ENCODE measurements around the gene CDCA7L.

Gene CDCA7L, protein sequence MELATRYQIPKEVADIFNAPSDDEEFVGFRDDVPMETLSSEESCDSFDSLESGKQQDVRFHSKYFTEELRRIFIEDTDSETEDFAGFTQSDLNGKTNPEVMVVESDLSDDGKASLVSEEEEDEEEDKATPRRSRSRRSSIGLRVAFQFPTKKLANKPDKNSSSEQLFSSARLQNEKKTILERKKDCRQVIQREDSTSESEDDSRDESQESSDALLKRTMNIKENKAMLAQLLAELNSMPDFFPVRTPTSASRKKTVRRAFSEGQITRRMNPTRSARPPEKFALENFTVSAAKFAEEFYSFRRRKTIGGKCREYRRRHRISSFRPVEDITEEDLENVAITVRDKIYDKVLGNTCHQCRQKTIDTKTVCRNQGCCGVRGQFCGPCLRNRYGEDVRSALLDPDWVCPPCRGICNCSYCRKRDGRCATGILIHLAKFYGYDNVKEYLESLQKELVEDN

DNA sequence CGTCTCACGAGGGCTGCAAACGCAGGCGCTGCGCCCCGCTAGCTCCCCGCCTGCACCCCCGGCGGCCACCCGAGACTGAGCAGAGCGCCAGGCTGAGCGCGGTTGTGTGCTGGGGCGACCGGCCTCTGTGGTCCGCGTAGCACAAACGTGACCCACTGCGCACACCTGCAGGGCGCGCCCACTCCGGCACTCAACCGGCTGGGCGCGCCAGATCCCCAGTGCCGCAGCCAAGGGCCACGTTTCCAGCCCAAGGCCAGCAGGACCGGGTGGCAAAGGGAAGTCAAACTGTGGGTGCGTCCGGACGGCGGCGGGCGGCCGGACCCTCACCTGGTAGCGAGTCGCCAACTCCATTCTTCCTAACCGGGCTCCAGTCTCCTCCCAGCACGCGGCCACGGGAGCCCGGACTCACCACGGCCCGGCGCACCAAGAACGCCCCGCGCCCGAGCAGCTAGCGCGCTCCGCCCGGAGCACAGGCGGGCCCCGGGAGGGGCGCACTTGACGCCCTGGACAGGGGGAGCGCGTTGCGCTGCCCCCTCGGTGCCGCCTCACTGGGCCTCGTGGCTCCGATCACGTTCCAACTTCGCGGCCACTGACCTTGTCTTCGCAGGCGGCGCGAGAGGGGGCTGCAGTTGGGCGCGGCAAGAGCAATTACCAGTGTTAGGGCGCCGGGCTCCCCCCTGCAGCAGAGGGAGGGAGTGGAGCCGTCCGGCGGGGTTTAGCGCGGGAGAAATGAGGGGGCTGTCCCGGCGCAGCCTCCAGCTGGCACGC lies at the start of gene CDCA7L:
Gene CDCA7L, minus strand, starts transcription at position 446 of the 768 bp plus-strand sequence. Its CDS starts 95 bp downstream, at position 351.
- peak; percentile 38 for DNase-seq (ENCODE audit: extremely low read depth, low read depth)
- TF ChIP-seq, protein P1, sequence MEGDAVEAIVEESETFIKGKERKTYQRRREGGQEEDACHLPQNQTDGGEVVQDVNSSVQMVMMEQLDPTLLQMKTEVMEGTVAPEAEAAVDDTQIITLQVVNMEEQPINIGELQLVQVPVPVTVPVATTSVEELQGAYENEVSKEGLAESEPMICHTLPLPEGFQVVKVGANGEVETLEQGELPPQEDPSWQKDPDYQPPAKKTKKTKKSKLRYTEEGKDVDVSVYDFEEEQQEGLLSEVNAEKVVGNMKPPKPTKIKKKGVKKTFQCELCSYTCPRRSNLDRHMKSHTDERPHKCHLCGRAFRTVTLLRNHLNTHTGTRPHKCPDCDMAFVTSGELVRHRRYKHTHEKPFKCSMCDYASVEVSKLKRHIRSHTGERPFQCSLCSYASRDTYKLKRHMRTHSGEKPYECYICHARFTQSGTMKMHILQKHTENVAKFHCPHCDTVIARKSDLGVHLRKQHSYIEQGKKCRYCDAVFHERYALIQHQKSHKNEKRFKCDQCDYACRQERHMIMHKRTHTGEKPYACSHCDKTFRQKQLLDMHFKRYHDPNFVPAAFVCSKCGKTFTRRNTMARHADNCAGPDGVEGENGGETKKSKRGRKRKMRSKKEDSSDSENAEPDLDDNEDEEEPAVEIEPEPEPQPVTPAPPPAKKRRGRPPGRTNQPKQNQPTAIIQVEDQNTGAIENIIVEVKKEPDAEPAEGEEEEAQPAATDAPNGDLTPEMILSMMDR (IDR thresholded peaks at IDR 0.05; ENCODE audit: low read depth, low read length, missing control alignments), result no peak
- H3K4me3 ChIP-seq (replicated peaks; ENCODE audit: low read depth, low read length), result peak within 1 kb of the TSS; percentile 74

DNA sequence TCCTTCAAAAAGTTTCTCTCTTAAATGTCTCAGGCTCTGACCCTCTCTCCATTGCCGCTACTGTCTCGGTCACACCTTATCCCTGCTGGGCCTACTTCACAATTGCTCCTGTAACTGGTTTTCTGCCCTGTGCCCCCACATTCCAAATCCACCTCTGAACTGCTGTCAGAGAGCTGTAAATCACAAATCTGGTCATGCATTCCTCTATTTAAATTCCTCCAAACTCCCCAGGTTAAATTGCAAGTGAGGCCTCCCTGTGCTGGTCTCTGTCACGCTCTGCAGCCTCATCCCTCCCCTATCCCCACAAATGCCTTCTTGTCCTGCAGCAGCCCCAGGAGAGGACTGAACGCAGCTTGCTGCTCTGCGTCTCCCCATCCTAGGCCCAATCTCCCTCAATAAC lies 40.4 kb upstream of the CDCA7L start:
- no peak overlapping the region for H3K4me3 ChIP-seq (replicated peaks; ENCODE audit: low read depth, low read length)
- DNase-seq (ENCODE audit: extremely low read depth, low read depth), result no peak
- TF ChIP-seq, protein P1 (IDR thresholded peaks at IDR 0.05; ENCODE audit: low read depth, low read length, missing control alignments), result no peak

DNA sequence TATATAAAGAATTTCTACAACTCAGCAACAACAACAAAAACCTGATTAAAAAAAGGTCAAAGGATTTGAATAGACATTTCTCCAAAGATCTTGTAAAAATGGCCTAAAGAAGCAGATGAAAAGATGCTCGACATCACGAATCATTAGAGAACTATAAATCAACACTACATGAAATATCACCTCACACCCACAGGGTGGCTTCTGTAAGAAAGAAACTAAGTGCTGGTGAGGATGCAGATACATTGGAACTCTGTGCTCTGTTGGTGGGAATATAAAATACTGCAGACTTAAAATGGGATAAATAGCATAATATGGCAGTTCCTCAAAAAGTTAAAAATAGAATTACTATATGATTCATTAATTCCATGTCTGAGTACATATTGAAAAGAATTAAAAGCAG lies 38.3 kb upstream of the CDCA7L start:
- TF ChIP-seq, protein P1 (IDR thresholded peaks at IDR 0.05; ENCODE audit: low read depth, low read length, missing control alignments), result no peak
- no peak for DNase-seq (ENCODE audit: extremely low read depth, low read depth)
- no peak overlapping the region for H3K4me3 ChIP-seq (replicated peaks; ENCODE audit: low read depth, low read length)

DNA sequence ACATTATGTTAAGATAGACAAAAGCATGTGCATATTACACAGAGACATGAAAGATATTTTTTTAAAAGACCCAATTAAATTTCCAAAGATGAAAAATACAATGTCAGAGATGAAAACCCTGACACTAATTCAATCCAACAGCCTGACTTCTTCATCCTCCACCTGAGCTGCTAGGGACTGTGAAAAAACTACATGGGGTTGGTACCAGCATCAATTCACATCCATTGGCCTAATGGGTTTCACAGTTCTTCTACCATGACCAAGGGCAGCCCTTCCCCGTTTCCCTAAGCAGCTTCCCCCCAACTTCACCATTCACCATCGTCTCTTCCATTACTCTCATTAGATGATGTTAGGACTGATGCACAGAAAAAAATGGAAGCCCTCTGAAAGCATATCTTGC lies 37.4 kb upstream of the CDCA7L start:
- no peak overlapping the region for H3K4me3 ChIP-seq (replicated peaks; ENCODE audit: low read depth, low read length)
- TF ChIP-seq, protein P1 (IDR thresholded peaks at IDR 0.05; ENCODE audit: low read depth, low read length, missing control alignments), result no peak
- no peak for DNase-seq (ENCODE audit: extremely low read depth, low read depth)

DNA sequence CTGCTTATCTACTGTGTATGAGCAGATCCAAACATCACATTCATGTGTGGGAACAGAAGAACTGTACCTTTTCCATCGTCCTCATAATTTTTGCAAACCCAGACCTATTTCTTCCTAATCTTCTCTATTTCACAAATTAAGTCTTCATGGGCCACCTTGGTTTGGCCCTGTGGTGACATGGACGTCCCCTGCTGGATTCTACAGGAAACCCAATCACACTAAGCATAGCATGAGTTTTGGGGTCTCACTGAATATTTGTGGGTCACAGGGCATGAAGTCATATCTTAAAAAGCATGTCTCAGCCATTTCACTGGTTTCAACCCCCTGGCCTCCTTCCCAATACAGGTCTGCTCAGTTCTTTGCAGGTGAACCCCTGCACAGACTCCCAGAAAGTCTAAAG lies 35.8 kb upstream of the CDCA7L start:
- TF ChIP-seq, protein P1 (IDR thresholded peaks at IDR 0.05; ENCODE audit: low read depth, low read length, missing control alignments), result no peak
- no peak for DNase-seq (ENCODE audit: extremely low read depth, low read depth)
- H3K4me3 ChIP-seq (replicated peaks; ENCODE audit: low read depth, low read length), result no peak overlapping the region

DNA sequence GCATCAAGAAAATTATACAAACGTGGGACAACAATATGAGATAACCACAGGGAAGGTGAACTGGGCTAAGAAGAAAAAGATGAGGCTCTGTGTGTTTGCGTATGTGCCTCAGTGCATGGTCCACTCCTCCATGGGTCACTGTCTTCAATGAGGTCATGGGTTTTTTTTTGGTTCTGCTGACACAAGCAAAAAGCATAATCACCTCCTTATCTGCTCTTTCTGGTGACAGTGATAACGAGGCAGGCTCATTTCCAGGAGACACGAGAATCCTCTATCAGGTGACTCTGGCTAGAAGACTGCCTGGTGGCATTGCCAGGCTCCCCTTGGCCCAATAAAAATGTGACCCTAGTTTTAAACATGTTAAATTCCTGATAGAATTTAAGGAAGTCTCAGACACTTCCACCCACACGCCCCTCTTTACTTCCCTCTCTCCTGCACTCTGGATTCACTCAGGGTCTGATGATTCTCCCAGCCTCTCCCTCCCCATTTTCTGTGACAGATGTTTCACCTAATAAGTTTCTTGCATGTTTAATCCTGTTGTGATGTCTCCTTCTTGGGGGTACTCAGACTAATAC lies 35.3 kb upstream of the CDCA7L start:
- H3K4me3 ChIP-seq (replicated peaks; ENCODE audit: low read depth, low read length), result no peak overlapping the region
- TF ChIP-seq, protein P1 (IDR thresholded peaks at IDR 0.05; ENCODE audit: low read depth, low read length, missing control alignments), result no peak
- no peak for DNase-seq (ENCODE audit: extremely low read depth, low read depth)

Data from HFF-Myc (cell line).